Stimulated activated naive CD4-positive, alpha-beta T cell treated with Interleukin-2 at 50 U/mL for 16 hours (primary cell): Measurements from ENCODE around the gene S100PBP.
A peak's percentile ranks its signal among the peaks of the same experiment; 100 is the strongest.

Experiments
- DNase-seq: peaks from one replicate; lab custom pipeline; 2025; lab: John Stamatoyannopoulos, UW

S100PBP gene

DNA sequence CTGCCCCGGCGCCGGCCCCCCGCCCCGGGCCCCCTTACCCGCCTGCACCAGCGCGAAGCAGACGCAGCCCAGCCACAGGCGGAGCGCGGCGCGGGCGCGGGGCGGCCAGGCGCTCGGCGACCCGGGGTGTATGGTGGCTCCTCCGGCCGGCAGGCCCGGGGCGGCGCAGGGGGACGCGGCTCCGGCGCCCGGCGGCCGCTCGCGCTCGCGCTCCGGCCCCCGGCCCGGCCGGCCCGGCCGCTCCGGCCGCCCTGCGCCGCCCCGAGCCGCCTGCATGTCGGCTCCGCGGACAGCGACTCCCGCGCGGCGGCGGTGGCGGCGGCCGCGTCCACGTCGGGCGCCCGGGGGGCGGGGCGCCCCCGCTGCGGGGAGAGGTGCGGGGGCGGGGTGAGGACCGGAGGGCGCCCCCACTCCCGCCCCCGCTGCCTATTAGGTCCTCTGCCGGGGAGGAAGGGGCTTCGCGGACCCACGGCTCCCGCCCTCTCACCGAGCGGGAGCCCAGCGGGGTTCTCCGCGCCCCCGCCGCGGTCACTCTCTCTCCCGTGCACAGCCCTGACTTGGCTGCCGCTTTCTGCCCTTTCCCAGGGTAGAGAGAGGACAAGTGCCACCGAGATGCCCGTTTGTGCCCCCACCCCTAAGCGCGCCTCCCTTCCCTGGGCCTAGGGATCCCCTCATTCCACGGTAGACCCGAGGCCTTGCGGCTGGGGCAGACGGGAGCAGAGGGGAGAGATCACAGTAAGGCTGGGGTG, 53.3 kb downstream of the S100PBP start, which contains the start of gene FNDC5:
TSS of gene FNDC5 (minus strand) at position 298 of the 749 bp plus-strand sequence.
- no peak for DNase-seq

DNA sequence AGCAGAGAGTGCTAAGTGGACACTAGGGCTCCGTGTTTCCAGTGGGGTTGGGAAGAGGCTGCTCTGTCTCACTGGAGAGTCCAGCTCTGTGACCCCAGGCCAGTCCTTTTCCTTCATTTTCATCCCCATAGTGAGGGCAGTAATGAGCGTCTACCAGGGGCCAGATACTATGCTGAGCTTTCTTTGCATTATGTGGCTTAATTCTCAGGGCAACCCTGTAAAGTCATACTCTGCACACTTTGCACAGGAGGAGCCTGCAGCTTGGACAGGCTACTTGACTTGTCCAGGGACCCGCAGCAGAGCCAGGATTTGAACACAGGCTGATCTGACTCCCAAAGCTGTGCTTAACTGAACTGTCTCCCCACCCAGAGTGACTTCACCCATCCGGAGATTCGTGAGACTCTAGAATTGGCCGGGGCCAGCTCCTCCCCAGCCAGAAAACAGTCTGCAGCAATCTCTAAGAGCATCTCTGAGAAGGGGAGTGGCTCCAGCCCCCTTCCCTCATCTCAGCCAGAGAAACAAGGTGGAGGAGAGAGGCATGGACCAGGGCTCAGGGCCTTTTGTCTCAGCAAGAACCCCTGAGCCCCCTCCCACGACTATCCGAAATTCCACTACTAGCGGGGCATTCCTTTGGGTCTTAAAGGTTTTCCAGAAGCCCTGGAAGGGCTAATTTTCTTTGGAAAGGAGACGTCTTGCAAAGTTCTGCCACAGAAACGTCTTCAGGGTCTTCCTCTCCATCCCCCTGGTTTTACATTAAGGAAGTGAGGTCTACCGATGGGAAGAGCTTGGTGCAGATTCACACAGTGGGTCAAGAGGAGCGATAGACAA, 54.1 kb downstream of the S100PBP start:
- no peak for DNase-seq

DNA sequence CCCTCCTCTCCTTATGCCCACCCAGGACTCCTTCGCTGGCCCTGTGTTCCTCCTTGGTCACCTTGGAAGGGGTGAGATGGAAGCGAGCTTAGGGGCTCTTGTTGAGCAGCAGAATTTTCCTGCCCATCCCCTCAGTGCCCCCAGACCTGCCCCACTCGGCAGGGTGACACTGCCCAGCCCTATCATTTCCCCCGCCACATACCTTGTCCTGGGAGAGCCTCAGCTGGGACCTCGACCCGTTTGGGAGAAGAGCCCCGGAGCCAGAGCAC, 54.7 kb downstream of the S100PBP start:
- DNase-seq = no peak

DNA sequence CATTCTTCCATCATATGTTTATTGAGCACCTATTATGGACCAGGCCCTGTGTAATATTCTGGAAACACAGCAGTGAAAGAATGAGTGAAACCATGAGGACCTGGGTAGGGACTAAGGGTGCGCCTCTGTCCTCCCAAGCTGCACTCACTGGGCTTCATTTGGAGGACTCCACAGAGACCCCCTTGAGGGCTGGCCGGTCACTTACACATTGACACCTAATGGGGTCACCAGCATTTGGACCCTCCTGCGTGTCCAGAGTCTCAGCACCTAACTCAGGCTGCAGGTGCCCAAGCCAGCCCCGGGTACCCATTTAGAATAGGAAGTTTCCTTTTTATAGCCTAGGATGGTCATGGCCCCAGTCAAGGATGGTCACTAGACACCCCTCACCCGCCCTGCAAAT, 56.0 kb downstream of the S100PBP start:
- no peak for DNase-seq

DNA sequence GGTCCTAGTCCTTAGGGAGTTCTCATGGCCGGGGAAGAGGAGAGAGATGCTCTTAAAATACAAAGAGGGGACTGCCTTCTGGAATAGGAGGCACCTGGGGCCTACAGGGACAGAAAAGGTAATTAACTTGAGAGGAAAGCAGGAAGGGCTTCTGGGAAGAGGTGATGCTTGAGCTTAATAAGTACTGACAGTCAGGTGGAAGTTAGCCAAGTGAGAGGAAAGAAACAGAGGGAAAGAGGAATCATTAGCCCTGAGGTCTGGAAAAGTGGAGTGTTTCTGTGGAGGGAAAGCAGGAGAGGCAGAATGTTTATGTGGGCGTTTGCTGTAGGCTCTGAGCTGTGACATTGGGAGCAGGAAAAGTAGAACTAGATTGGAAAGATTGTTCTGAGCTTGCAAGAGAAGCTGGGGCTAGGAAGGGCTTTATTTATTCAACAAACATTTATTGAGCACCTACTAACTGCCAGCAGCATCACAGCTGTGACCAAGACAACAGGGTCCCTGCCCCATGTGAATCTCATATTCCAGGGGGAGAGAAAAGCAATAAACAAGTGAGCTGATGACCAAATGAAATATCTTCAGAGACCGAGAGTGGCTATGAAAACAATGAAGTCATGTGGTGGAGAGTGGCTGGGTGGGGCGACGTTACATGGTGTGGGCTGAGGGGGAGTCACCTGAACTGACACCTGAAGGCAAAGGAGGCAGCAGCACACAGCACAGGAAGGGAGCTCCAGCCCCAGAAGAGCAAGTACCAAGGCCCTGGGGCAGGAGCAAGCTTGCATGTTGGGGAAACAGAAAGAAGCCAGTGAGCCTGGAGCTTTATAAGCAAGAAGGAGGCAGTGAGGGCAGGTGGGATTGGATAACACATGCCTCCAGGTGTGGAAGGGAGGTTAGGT, 57.7 kb downstream of the S100PBP start:
- DNase-seq = no peak

DNA sequence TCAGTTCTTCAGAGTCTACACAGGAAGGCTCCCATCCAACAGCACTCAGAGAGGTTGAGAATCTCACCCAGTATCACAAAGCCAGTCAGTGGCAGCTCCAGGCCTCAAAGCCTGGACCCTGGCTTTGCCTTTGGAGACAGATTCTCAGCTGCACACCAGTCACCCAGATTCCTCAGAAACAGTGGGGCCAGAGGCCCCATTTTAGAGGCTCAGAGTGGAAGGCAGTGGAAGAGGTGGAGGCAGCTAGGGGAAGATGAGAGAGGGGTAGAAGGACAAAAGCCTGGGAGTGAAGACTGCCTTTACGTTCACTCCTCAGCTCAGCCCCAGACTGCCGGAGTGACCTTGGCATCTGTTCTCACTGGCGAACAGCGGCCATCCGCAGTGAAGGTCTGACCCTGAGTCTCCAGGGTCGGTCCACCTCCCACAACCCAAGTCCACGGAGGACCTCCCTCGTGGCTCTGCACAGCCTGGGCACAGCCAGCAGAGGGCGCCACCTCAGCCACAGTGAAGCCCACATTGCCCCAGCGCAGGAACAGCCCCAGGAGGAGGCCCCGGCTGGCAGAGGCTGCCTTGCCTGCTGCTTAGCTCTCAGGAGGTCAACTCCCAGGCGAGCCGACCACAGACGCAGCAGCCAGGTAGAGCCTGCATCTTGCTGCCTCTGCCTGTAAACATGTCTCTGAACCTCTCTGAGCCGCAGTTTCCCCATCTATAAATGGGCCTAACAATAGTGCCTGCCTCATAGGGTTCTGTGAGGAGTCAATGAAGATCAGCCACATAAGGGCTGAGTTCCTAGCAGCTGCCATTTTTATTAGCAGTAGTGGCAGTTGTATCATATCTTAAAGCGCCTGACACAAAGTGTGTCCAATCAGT, 59.1 kb downstream of the S100PBP start:
- peak; percentile 34 for DNase-seq

DNA sequence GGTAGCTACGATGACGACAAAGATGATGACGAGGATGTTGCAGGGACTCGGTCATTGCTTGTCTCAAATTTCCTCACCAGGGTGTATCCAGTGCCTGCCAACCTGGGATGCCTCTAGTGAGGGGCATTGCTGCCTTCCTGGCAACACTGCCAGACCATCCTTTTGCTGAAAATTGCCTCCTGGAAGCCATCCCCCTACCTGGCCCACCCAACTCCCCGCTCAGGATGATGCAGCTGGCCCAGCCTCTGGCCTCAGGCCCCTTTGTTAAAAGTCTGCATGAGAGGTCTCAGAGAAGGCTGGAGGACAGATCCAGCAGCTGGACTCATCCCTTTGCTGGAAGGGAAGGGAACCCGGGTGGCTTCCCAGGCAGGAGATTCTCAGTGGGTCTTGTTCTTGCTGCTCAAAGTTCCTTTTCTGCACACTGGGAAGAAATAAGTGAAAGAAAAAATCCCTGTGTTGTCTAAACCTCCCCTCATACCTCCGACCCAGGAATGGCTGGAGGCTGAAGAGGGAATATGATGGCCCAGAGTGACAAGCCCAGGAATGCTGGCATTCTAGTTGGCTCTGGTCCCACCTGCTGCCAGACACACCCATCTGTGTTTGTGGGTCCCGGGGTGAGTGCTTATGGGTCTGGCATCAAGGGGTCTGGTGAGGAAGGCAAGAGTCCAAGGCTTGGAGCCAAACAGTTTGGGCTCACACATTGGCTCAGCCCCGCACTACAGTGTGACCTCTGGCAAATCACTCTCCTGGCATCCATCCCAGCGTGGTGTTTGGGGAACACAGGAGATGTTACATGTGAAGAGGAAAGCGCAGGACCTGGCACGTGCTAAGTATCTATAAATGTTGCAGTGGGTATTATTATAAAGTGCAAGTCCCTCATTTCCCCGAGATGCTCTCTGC, 60.0 kb downstream of the S100PBP start:
- no peak for DNase-seq

DNA sequence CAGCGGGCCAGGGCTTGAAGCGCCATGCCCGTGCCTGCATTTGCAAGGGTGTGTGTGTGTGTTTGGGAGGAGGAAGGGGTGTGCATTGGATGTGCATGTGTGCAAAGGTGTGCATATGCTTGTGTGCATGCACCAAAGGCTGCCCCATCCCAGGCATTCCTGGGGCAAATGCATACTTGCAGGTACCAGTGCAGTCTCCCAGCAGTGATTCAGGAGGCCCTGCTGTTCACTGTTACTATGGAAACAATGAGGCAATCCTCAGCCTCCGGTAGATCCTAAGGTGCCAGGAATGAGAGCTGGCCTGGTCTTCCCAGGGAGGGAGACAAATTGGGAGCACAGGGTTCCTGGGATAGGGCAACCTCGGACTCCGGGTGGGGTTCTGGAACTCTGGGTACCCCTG, 60.7 kb downstream of the S100PBP start:
- no peak for DNase-seq

DNA sequence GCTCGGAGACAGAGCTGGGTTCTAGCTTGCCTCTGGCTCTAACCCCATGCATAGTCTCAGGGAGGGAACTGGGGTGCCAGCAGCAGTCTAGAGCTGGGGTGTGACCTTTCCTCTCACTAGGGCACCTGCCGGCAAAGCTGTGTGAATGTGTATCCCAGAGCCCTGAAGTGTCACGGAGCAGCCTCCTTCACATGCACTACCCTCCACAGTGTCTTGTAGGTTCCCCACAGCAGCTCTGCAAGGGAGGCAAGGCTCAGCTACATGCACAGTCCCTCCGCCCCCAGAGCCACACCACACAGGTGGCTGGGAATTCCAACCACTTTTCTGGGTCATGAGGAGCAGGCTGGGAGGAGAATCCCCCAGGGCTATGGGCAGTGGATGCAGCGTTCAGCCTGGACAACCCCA, 61.2 kb downstream of the S100PBP start:
- no peak for DNase-seq

DNA sequence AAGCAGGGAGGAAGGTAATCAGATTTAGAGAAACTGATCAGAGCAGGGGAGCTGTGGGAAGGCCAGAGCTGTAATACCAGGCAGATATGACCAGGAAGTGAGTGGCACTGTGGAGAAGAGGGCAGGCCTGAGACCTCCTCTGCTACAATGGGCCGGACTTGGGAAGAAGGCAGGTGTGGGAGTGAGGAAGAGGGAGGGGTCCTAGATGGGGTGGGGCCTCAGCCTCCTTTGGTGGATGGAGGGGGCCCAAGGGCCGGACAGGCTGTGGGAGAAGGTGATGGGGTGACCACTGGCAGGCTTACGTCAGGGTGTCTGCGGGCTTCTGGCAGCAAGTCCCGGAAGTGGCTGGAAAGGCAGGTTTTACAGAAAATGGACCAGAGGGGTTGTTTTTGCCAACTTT, 63.8 kb downstream of the S100PBP start:
- DNase-seq = no peak

DNA sequence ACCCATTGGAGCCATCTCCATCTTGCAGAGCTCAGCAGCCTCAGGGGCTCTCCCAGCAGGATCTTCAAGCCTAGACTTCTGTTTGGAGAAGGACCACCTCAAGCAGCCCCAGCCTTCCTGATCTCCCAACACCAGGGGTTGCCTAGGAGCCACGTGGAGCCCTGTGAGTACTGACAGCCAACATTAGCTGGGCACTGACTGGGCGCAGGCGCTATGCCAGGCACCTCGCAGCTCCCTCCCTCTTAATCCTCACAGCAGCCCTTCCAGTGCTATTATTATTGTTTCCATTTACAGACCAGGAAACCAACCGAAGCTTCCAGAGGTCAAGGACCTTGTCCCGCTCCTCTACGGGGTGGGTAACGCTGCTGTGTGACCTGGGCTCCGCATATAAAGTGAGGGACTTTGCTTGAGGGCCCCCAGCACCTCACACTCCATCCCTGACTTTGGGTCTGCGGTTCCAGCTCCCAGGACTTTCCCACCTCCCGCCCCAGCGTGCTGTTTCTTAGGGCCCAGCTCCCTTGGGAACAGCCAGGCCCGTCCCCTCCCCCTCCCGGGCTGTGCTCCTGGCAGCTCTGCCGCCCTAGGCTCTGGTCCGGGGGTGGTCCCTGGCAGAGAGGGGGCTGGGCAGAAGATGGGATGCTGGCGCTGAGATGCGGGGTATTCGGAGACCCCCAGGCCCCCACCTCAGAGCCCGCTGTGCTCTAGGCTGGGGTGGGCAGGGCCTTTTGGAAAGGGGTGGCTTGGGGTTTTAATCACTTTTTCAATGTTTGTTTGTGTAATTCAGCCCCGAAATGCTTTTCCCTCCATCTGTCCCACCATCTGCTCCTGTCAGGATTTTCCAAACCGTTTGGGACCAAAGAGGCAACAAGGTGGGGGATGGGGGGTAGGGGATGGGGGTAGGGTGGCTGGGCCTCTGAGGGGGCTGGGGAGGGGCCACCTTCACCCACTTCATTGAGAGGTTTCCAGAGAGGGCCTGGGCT, 64.7 kb downstream of the S100PBP start:
- DNase-seq = no peak

DNA sequence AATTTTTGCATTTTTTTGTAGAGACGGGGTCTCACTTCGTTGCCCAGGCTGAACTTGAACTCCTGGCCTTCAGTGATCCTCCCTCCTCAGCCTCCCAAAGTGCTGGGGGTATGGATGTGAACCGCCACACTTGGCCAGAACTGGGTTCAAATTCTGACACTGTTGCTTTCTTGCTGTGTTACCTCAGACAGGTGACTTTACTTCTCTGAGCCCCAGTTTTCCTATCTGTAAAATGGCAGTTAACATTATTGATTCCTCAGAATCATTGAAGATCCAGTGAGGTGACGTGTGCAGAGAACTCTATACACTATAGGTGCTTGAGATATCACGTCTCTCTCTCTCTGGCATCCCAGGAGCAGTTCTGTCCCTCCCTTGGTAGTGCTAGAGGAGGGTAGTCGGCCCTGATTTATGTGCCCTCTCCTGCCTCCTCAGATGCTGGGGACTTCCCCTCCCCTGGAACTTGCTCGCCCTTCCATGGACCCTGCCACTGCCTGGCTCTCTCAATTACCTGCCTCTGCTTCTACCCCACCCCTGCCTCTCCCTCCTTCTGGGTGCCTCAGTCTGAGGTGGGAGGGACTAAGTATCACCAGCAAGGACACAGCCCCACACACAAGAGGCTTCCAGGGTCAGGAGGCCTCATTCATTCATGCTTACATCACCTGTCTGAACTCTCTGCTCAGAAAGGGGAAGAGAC, 66.0 kb downstream of the S100PBP start:
- no peak for DNase-seq

DNA sequence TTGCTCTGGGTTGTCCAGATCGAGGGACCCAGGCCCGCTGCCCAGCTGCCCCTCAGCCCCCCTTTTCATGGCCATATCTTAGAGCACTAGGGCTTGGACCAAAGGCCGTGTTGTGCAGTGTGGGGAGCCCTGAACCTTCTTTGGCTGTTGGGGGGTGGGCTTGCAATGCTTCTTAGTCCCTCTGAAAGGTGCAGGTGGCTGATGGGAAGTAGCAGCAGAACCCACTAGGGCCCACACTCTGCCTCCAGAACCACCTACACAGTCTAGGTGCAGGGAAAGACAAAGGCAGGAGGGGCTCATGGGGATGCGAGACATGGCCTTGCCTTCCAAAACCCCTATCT, 66.5 kb downstream of the S100PBP start:
- no peak for DNase-seq

DNA sequence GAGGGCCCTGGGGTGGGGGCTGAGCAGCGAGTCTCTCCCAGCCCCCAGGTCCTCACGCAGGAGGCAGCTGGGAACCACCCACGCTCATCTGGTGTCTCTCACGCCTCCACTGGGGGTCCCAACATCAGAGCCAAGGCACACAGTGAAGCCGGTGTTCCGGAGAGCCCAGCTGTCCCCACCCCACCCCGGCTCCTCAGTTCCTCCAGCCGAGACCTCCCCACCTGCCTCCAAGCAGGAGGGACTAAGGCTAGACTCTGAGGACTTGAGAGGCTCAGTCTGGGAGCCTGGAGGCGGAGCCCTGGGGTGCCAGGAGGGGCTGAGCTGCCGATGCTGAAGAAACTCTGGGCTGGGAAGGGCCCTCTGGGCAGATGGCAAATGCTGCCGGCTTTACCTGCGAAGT, 67.3 kb downstream of the S100PBP start:
- no peak for DNase-seq

DNA sequence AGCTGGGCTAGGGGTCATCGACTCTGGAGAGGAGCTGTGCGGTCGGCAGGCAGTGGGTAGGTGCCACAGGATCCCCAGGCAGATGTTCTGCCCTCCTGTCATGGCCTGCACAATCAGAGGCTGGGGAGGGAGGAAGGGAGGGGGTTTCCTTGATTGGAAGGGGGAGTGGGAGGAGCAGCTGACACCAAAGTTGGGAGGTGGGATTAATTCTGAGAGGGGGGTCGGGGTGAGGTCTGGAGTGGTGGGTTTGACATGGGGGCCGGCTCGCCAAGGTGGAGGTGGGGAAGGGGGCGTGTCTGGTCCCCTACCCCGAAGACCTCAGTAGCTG, 68.2 kb downstream of the S100PBP start:
- no peak for DNase-seq

DNA sequence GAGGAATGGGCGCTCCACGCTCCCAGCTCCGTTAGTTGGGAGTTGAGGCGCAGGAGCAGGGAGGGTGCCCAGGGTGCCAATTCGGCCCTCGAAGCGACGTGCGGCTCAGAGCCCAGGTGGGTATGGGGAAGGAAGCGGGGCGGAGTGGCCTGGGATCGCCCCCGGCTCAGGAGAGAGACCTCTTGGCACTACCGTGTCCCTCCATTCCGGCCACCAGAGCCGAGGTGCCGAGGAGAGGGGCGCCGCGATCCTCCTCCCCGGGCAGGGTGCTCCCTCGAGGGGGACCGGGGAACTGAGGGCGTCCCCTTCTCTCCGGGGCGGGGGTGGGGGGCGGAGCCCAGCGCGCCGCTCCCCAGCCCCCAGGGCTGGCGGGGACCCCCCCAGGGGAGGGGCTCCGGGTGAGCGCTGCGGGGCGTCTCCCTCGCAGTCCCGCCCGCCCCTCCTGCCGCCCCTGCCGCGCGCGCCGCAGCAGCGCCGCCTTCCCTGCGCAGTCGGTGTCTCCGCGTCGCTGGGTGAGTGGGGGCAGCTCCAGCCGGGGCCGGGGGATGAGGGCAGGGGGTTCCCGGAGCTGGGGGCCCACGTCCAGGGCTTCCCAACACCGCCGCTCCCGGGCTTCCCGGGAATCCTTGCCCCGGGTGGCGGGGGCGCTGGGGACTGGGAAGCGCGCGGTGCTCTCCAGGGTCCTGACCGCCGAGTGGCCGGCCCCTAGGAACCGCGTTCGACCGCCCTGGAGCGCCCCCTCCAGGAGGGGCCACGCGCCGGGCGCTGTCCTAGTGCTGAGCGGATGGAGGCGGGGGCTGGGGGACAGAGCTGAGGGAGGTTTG, 68.8 kb downstream of the S100PBP start, which contains the start of gene HPCA:
TSS of gene HPCA (plus strand) at position 488 of the 824 bp plus-strand sequence. CDS start 2,408 bp downstream, outside the sequence.
- no peak for DNase-seq

DNA sequence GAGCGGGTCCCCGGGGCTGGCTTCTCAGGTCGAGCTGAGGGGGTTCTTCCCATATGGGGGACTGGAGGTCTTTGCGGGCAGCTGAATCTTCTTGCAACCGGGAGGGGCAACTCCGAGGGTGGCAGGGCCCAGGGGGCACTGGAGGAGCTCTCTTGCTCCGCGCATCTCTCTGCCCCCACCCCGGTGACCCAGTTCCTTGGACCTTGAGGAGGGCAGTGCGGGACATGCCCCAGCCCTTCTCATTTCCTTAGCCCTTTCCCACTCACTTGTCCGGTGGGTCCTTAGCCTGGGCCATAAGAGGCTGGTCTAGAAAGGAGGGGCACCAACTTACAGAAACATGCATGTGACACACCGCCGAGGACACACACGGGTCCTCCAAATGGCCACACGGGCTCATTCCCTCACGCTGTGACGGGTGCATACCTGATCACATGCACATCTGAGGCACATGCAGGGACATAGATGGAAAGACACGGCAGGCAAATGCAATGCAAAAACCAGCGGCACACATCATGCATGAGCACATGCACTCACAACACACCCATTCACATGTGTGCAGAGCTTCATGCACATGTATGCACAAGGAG, 69.5 kb downstream of the S100PBP start:
- DNase-seq = no peak

DNA sequence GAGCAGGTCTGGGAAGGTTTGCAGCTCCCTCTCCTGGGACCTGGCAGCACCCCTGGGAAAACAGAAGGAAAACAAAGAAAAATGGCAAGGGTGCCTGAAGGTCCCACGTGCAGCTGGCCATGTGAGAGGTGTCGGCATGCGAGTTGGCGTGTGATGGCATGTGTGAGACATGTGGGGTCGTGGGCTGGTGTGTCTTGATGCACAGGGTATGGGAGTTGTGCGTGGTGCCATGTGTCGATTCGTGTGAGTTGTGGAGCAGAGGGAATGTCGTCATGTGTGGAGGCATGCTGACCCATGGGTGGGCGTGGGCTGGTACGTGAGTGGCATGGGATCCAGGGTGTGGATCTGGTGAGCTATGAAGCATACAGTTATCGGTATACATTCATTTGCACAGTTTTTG, 70.2 kb downstream of the S100PBP start:
- DNase-seq = no peak
